OCI-LY3 (cell line): Measurements from ENCODE around the gene KRTAP29-1.

Experiments
- H2AFZ ChIP-seq: fragments of 200-600, 300-600 bp; shearing (Covaris generic); 2 replicates; pipeline ENCODE4 v1.6.0; 2014; ENCODE audit warnings: antibody characterized with exemption, low read depth, low read length
- H3K27ac ChIP-seq: fragments of 200-600, 300-600 bp; sonication (generic); 2 replicates; pipeline ENCODE4 v1.5.1; 2014; ENCODE audit warnings: mild to moderate bottlenecking, low read length, moderate library complexity, mixed read lengths
- H3K27me3 ChIP-seq: fragments of 200-600, 300-600 bp; sonication (generic); 2 replicates; pipeline ENCODE4 v1.6.1; 2014; ENCODE audit warnings: low read depth, low read length, mixed read lengths
- H3K36me3 ChIP-seq: fragments of 200-600, 300-600 bp; sonication (generic); replicated peaks from 2 replicates; pipeline ENCODE3; 2014; ENCODE audit warnings: low read depth, low read length, mixed read lengths
- H3K4me1 ChIP-seq: fragments of 300-600, 200-600 bp; sonication (generic); 2 replicates; pipeline ENCODE4 v1.6.1; 2014; ENCODE audit warnings: low read length, mixed read lengths
- H3K4me2 ChIP-seq: fragments of 200-600, 300-600 bp; sonication (generic); 2 replicates; pipeline ENCODE4 v1.6.1; 2014; ENCODE audit warnings: low read length, mixed read lengths
- H3K4me3 ChIP-seq: fragments of 300-600, 200-600 bp; sonication (generic); 2 replicates; pipeline ENCODE4 v1.5.1; 2014; ENCODE audit warnings: antibody characterized with exemption, mild to moderate bottlenecking, low read length, moderate library complexity
- H3K79me2 ChIP-seq: fragments of 300-600, 200-600 bp; shearing (Covaris generic); 2 replicates; pipeline ENCODE4 v1.6.1; 2014; ENCODE audit warnings: mild to moderate bottlenecking, low read length, mixed read lengths
- H3K9ac ChIP-seq: fragments of 300-600, 200-600 bp; shearing (Covaris generic); 2 replicates; pipeline ENCODE4 v1.6.0; 2014; ENCODE audit warnings: mild to moderate bottlenecking, low read length, moderate library complexity
- H3K9me3 ChIP-seq: fragments of 200-600, 300-600 bp; shearing (Covaris generic); 2 replicates; pipeline ENCODE4 v1.6.1; 2014; ENCODE audit warnings: low read length, mixed read lengths; ENCODE audit not compliant: insufficient read depth
- H4K20me1 ChIP-seq: fragments of 200-600, 300-600 bp; sonication (generic); 2 replicates; pipeline ENCODE4 v1.6.1; 2016; ENCODE audit warnings: low read length, mixed read lengths; ENCODE audit not compliant: insufficient read depth
- CTCF ChIP-seq: fragments of 200-600, 300-600 bp; sonication (generic); IDR thresholded peaks from 2 replicates; pipeline ENCODE4 v1.5.1; 2014; ENCODE audit warnings: antibody characterized with exemption, low read length, low read depth
- EZH2phosphoT487 ChIP-seq: fragments of 200-600 bp; shearing (Covaris generic); IDR thresholded peaks from 2 replicates; pipeline ENCODE4 v1.6.1; 2018; ENCODE audit warnings: antibody characterized with exemption, mixed run types, low read depth

KRTAP29-1 gene

GRCh38 chr17:41308251-41308917, 5.7 kb upstream of the KRTAP29-1 start:
- Histone ChIP-seq H3K9ac (no peak overlapping the region), H3K27me3 (peaks cover 22% of the 10 kb centered on the region), H3K9me3 (no peaks in the 10 kb centered on the region), H3K27ac (no peak overlapping the region), H3K36me3 (no peaks in the 10 kb centered on the region), H2AFZ (0 out of 2 replicates have a peak overlapping the region, but pooled peaks have one; percentile 3), H3K4me2 (peak overlapping the region; percentile 28), H4K20me1 (no peaks in the 10 kb centered on the region), H3K4me1 (peaks cover 6% of the 10 kb centered on the region; the same call in 1 of the 2 replicates), H3K79me2 (no peaks in the 10 kb centered on the region), H3K4me3 (0 out of 2 replicates have a peak overlapping the region, but pooled peaks have one; percentile 11)
- TF ChIP-seq CTCF (no peak), EZH2phosphoT487 (no peak)

- no peak overlapping the region for H2AFZ ChIP-seq
- peaks cover 19% of the 10 kb centered on the region for H3K27me3 ChIP-seq
These were observed 5.0 kb upstream of the KRTAP29-1 start for GRCh38 chr17:41307647-41308046.

GRCh38 chr17:41304091-41304490, 1.4 kb upstream of the KRTAP29-1 start:
- Histone ChIP-seq H3K9ac (no peak overlapping the region), H3K36me3 (no peaks in the 10 kb centered on the region), H2AFZ (no peak overlapping the region), H3K4me2 (no peak overlapping the region), H4K20me1 (no peaks in the 10 kb centered on the region), H3K9me3 (no peaks in the 10 kb centered on the region), H3K79me2 (no peaks in the 10 kb centered on the region), H3K27me3 (peaks cover 8% of the 10 kb centered on the region; the same call in 1 of the 2 replicates), H3K4me3 (no peak overlapping the region), H3K27ac (no peak overlapping the region), H3K4me1 (peaks cover 6% of the 10 kb centered on the region; the same call in 1 of the 2 replicates)
- TF ChIP-seq CTCF, result no peak
- TF ChIP-seq EZH2phosphoT487, result no peak

More at GRCh38 chr17:41307647-41308046, 5.0 kb upstream of the KRTAP29-1 start:
- H3K79me2 ChIP-seq, result no peaks in the 10 kb centered on the region
- H3K36me3 ChIP-seq, result no peaks in the 10 kb centered on the region
- no peaks in the 10 kb centered on the region for H3K9me3 ChIP-seq
- no peak overlapping the region for H3K27ac ChIP-seq
- H3K9ac ChIP-seq, result no peak overlapping the region
- H3K4me2 ChIP-seq, result no peak overlapping the region
- H3K4me3 ChIP-seq, result no peak overlapping the region
- H3K4me1 ChIP-seq, result peaks cover 6% of the 10 kb centered on the region; the same call in 1 of the 2 replicates
- TF ChIP-seq EZH2phosphoT487 (no peak), CTCF (no peak)
- no peaks in the 10 kb centered on the region for H4K20me1 ChIP-seq

- Histone ChIP-seq H2AFZ (no peak overlapping the region), H3K4me2 (no peak overlapping the region), H3K4me1 (no peaks in the 10 kb centered on the region), H3K79me2 (no peaks in the 10 kb centered on the region), H3K9me3 (no peaks in the 10 kb centered on the region), H3K36me3 (no peaks in the 10 kb centered on the region), H4K20me1 (no peaks in the 10 kb centered on the region), H3K27me3 (peaks cover 8% of the 10 kb centered on the region; the same call in 1 of the 2 replicates), H3K27ac (no peak overlapping the region), H3K4me3 (no peak overlapping the region), H3K9ac (no peak overlapping the region)
- TF ChIP-seq EZH2phosphoT487 (no peak), CTCF (no peak)
These were observed 330 bp upstream of the KRTAP29-1 start for GRCh38 chr17:41302981-41303380.
